CD14-positive monocyte (primary cell): ENCODE data around the gene ARHGEF3. TPM values are rescaled to one million over a fixed set of nuclear protein-coding genes. Genes with fewer than 3 reads are reported as not detected.
"Not testable (repeated sequence)": the region's sequence is repeated elsewhere in the genome, so short reads cannot be mapped to it uniquely, and the experiment has no call there.

Experiments
- DNase-seq, 3 donors: peaks; one replicate each; pipeline ENCODE4 v3.0.0-alpha.2; 2011 to 2022
- H2AFZ ChIP-seq: 2 replicates; pipeline ENCODE4 v1.6.0; 2012; ENCODE audit warnings: mild to moderate bottlenecking, low read depth, low read length, inconsistent platforms; ENCODE audit not compliant: insufficient read depth, poor library complexity, severe bottlenecking
- H3K27ac ChIP-seq, 2 donors: 1 replicate in 1 of 2; 2 replicates in 1 of 2; pipeline ENCODE4 v1.5.1; 2012 to 2013; ENCODE audit warnings: low read length in 2 of 2, control low read depth in 1 of 2, inconsistent platforms in 1 of 2, low read depth in 1 of 2, mild to moderate bottlenecking in 1 of 2
- H3K27me3 ChIP-seq, 2 donors: one replicate each; pipeline versions ENCODE4 v1.6.0 to v1.6.1; 2011 to 2013; ENCODE audit warnings: low read length in 2 of 2; ENCODE audit not compliant: control insufficient read depth in 2 of 2, insufficient read depth in 2 of 2
- H3K36me3 ChIP-seq, 2 donors: replicated peaks in 1 of 2; 1 replicate in 1 of 2; 2 replicates in 1 of 2; pipeline versions ENCODE4 v1.5.1 to v1.6.1; 2012 to 2013; ENCODE audit warnings: low read length in 2 of 2, control low read depth in 1 of 2, inconsistent platforms in 1 of 2, mild to moderate bottlenecking in 1 of 2; ENCODE audit not compliant: insufficient read depth in 2 of 2, control insufficient read depth in 1 of 2
- H3K4me1 ChIP-seq, 2 donors: 1 replicate in 1 of 2; 2 replicates in 1 of 2; pipeline versions ENCODE4 v1.5.1 to v1.6.1; 2012 to 2013; ENCODE audit warnings: low read length in 2 of 2, control low read depth in 1 of 2, inconsistent platforms in 1 of 2, mild to moderate bottlenecking in 1 of 2, moderate library complexity in 1 of 2; ENCODE audit not compliant: insufficient read depth in 2 of 2, control insufficient read depth in 1 of 2
- H3K4me2 ChIP-seq: replicated peaks from 2 replicates; pipeline ENCODE3; 2012; ENCODE audit warnings: low read length, moderate library complexity, mild to moderate bottlenecking; ENCODE audit not compliant: poor library complexity, severe bottlenecking; ENCODE audit errors: extremely low read depth
- H3K4me3 ChIP-seq, 3 experiments: fragments of 200-600 bp in 1 of 3; sonication (generic) in 1 of 3; replicated peaks in 1 of 3; 1 replicate in 2 of 3; 2 replicates in 1 of 3; pipeline ENCODE4 v1.5.1; 2011 to 2013; ENCODE audit warnings: low read length in 3 of 3, mild to moderate bottlenecking in 3 of 3, control low read depth in 2 of 3, low read depth in 2 of 3, inconsistent platforms in 1 of 3, moderate library complexity in 1 of 3
- H3K79me2 ChIP-seq: 2 replicates; pipeline ENCODE4 v1.6.0; 2012; ENCODE audit warnings: mild to moderate bottlenecking, control low read depth, inconsistent platforms, low read length, moderate library complexity; ENCODE audit not compliant: insufficient read depth
- H3K9ac ChIP-seq: 2 replicates; pipeline ENCODE4 v1.6.0; 2017; ENCODE audit warnings: low read length, mild to moderate bottlenecking; ENCODE audit not compliant: insufficient read depth, poor library complexity, severe bottlenecking
- H3K9me3 ChIP-seq, 2 donors: replicated peaks in 1 of 2; 1 replicate in 1 of 2; 2 replicates in 1 of 2; pipeline versions ENCODE4 v1.5.1 to v1.6.1; 2012 to 2013; ENCODE audit warnings: low read length in 2 of 2, control low read depth in 1 of 2; ENCODE audit not compliant: control insufficient read depth in 1 of 2, insufficient read depth in 1 of 2
- H4K20me1 ChIP-seq: 2 replicates; pipeline ENCODE4 v1.6.0; 2012; ENCODE audit warnings: mild to moderate bottlenecking, low read length, control low read depth, moderate library complexity; ENCODE audit not compliant: insufficient read depth
- H3K27ac Mint-ChIP-seq, 7 donors: one replicate each; pipeline ENCODE4 v1.8.0; 2020; ENCODE audit warnings: mild to moderate bottlenecking in 7 of 7, mixed read lengths in 7 of 7, moderate library complexity in 6 of 7, inconsistent platforms in 2 of 7
- H3K27me3 Mint-ChIP-seq, 3 donors: one replicate each; pipeline ENCODE4 v1.8.0; 2021 to 2022; ENCODE audit warnings: low read depth in 3 of 3, mild to moderate bottlenecking in 3 of 3, mixed read lengths in 3 of 3, moderate library complexity in 3 of 3, inconsistent platforms in 1 of 3
- H3K36me3 Mint-ChIP-seq, 2 donors: one replicate each; pipeline ENCODE4 v1.8.0; 2020; ENCODE audit warnings: mixed read lengths in 2 of 2, inconsistent platforms in 1 of 2, mild to moderate bottlenecking in 1 of 2
- H3K4me1 Mint-ChIP-seq: one replicate; pipeline ENCODE4 v1.8.0; 2020; ENCODE audit warnings: mild to moderate bottlenecking, mixed read lengths
- H3K4me3 Mint-ChIP-seq, 2 donors: one replicate each; pipeline ENCODE4 v1.8.0; 2020; ENCODE audit warnings: mild to moderate bottlenecking in 2 of 2, mixed read lengths in 2 of 2, moderate library complexity in 1 of 2
- H3K9me3 Mint-ChIP-seq, 7 donors: one replicate each; pipeline ENCODE4 v1.8.0; 2020 to 2022; ENCODE audit warnings: mixed read lengths in 7 of 7, mild to moderate bottlenecking in 6 of 7, moderate library complexity in 6 of 7, inconsistent platforms in 2 of 7
- CTCF ChIP-seq: fragments of 200-600 bp; IDR thresholded peaks from one replicate; pipeline ENCODE4 v1.8.0; 2022; ENCODE audit warnings: antibody characterized with exemption, mild to moderate bottlenecking
- WGBS: methylation state at CpG from one replicate; pipeline ENCODE4 v1.1.5; 2013; ENCODE audit warnings: missing lambda C conversion rate; ENCODE audit not compliant: insufficient coverage; 5-methylcytosine and 5-hydroxymethylcytosine counted together
- intact Hi-C, 2 donors: fragments of 100-400 bp; cut with micrococcal nuclease; formaldehyde crosslinking; loops; one replicate each; pipeline versions ENCODE4 v1.15.0 to v1.15.1; 2023
- polyA plus RNA-seq, 3 donors: library from polyadenylated mRNA; depleted of rRNA in 1 of 3; unstranded in 2 of 3; stranded (reverse) in 1 of 3; fragments of 300-500 nt in 2 of 3; fragments of >200 nt in 1 of 3; fragmentation: Illumina TruSeq in 2 of 3; gene quantifications; 1 replicate in 2 of 3; 2 replicates in 1 of 3; pipeline ENCODE4 v1.2.3, GENCODE V29; 2012 to 2021

Gene ARHGEF3
- polyA plus RNA-seq, 3 donors, result 22.6 to 29.5 (median 26.5) TPM

- H3K9me3 Mint-ChIP-seq, H3K9ac ChIP-seq, H3K36me3 Mint-ChIP-seq, H3K27ac ChIP-seq, H3K4me2 ChIP-seq, H3K27me3 ChIP-seq, H4K20me1 ChIP-seq, H2AFZ ChIP-seq, H3K79me2 ChIP-seq, intact Hi-C loops, H3K4me3 Mint-ChIP-seq, H3K27me3 Mint-ChIP-seq, H3K27ac Mint-ChIP-seq, H3K4me3 ChIP-seq, H3K36me3 ChIP-seq, H3K9me3 ChIP-seq, DNase-seq: not testable (repeated sequence)
- H3K4me1 Mint-ChIP-seq, result peaks cover 43% of the 10 kb centered on the region
- 100% methylated on average over 4 of the region's 21 CpGs for WGBS
- peaks cover 36 to 44% of the 10 kb centered on the region in 2 donors for H3K4me1 ChIP-seq
Measured at GRCh38 chr3:56692001-56692365, 109.8 kb downstream of the ARHGEF3 start.

- peaks cover 36 to 44% of the 10 kb centered on the region in 2 donors for H3K4me1 ChIP-seq
- H3K4me2 ChIP-seq, result no peak overlapping the region
- no peak overlapping the region for H3K27ac ChIP-seq
- H4K20me1 ChIP-seq, result no peaks in the 10 kb centered on the region
- no peak overlapping the region for H3K9ac ChIP-seq
- no peak for DNase-seq
- Mint-ChIP-seq H3K27me3 (peaks cover 0 to 2% (median 2%) of the 10 kb centered on the region in 3 donors), H3K4me1 (peaks cover 40% of the 10 kb centered on the region), H3K27ac (no peak overlapping the region), H3K4me3 (no peak overlapping the region), H3K9me3 (peaks cover 0 to 2% (median 0%) of the 10 kb centered on the region in 7 donors), H3K36me3 (no peaks in the 10 kb centered on the region)
- TF ChIP-seq CTCF, result no peak
- H3K27me3 ChIP-seq, result no peaks in the 10 kb centered on the region
- H3K4me3 ChIP-seq, result no peak overlapping the region
- no peaks in the 10 kb centered on the region for H3K9me3 ChIP-seq
- H3K36me3 ChIP-seq, result no peaks in the 10 kb centered on the region
- no peak overlapping the region for H2AFZ ChIP-seq
- no peaks in the 10 kb centered on the region for H3K79me2 ChIP-seq
- WGBS, result over 99% methylated on average over 15 of the region's 19 CpGs
- intact Hi-C loops, result no loop called here
Measured at GRCh38 chr3:56691165-56692000, 110.4 kb downstream of the ARHGEF3 start.
